ENCODE data around the gene ZBTB25.

The ZBTB25 gene

DNA sequence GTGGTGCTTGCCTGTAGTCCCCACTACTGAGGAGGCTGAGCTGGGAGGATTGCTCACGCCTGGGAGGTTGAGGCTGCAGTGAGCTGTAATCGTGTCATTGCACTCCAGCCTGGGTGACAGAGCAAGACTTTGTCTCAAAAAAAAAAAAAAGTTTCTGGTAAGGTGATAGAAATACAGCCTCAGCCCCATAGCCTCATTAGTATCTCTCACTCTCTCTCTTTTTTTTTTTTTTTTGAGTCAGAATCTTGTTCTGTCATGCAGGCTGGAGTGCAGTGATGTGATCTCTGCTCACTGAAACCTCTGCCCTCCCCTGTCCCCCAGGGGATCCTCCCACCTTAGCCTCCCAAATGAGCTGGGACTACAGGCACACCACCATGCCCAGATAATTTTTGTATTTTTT is 96.3 kb downstream of the ZBTB25 start:
- peaks cover 82% of the 10 kb centered on the region for H3K79me2 ChIP-seq (ENCODE audit: insufficient read depth, low read length)
- H2AFZ ChIP-seq (ENCODE audit: low read depth, low read length) = no peak overlapping the region
- no peak for ATAC-seq (ENCODE audit: insufficient read depth, low read depth)

GRCh38 chr14:64405295-64405694 is 98.3 kb downstream of the ZBTB25 start:
- no peak for ATAC-seq (ENCODE audit: insufficient read depth, low read depth)
- Histone ChIP-seq H4K20me1 (ENCODE audit: insufficient read depth, low read length) (peaks cover 31% of the 10 kb centered on the region; the same call in 1 of the 2 replicates), H3K36me3 (ENCODE audit: insufficient read depth, low read length) (peaks cover 86% of the 10 kb centered on the region), H3K27ac (ENCODE audit: low read length) (no peak overlapping the region), H3K4me2 (ENCODE audit: insufficient read depth, low read length) (no peak overlapping the region), H3K9ac (ENCODE audit: low read depth, low read length) (no peak overlapping the region), H3K27me3 (ENCODE audit: insufficient read depth, low read length, poor library complexity) (no peaks in the 10 kb centered on the region), H3K4me3 (ENCODE audit: low read depth in 1 of 2, low read length in 2 of 2) (no peak overlapping the region), H3K9me3 (ENCODE audit: insufficient read depth, low read length, severe bottlenecking) (no peaks in the 10 kb centered on the region), H3K4me1 (ENCODE audit: insufficient read depth, low read length) (no peaks in the 10 kb centered on the region), H3K79me2 (ENCODE audit: insufficient read depth, low read length) (peaks cover 92% of the 10 kb centered on the region), H2AFZ (ENCODE audit: low read depth, low read length) (no peak overlapping the region)
- no peak for TF ChIP-seq CTCF (IDR thresholded peaks at IDR 0.05; ENCODE audit: borderline replicate concordance, extremely low read depth, low read length, poor library complexity, severe bottlenecking)
- no peak for TF ChIP-seq EZH2 (IDR thresholded peaks at IDR 0.05; ENCODE audit: borderline replicate concordance, low read depth, low read length, severe bottlenecking)
- no peak for DNase-seq

More for the DNA sequence above, 96.3 kb downstream of the ZBTB25 start:
- H3K36me3 ChIP-seq (ENCODE audit: insufficient read depth, low read length) = peaks cover 89% of the 10 kb centered on the region
- no peaks in the 10 kb centered on the region for H3K4me1 ChIP-seq (ENCODE audit: insufficient read depth, low read length)
- DNase-seq = no peak
- no peak overlapping the region for H3K9ac ChIP-seq (ENCODE audit: low read depth, low read length)
- H3K4me3 ChIP-seq (ENCODE audit: low read depth in 1 of 2, low read length in 2 of 2) = no peak overlapping the region
- no peaks in the 10 kb centered on the region for H3K9me3 ChIP-seq (ENCODE audit: insufficient read depth, low read length, severe bottlenecking)
- peaks cover 34% of the 10 kb centered on the region; the same call in 1 of the 2 replicates for H4K20me1 ChIP-seq (ENCODE audit: insufficient read depth, low read length)
- no peak overlapping the region for H3K4me2 ChIP-seq (ENCODE audit: insufficient read depth, low read length)
- H3K27ac ChIP-seq (ENCODE audit: low read length) = no peak overlapping the region
- TF ChIP-seq EZH2 (IDR thresholded peaks at IDR 0.05; ENCODE audit: borderline replicate concordance, low read depth, low read length, severe bottlenecking) = no peak
- TF ChIP-seq CTCF (IDR thresholded peaks at IDR 0.05; ENCODE audit: borderline replicate concordance, extremely low read depth, low read length, poor library complexity, severe bottlenecking) = no peak
- no peaks in the 10 kb centered on the region for H3K27me3 ChIP-seq (ENCODE audit: insufficient read depth, low read length, poor library complexity)

- no peaks in the 10 kb centered on the region for H3K4me1 ChIP-seq (ENCODE audit: insufficient read depth, low read length)
- H3K4me2 ChIP-seq (ENCODE audit: insufficient read depth, low read length) = no peak overlapping the region
- no peak overlapping the region for H3K4me3 ChIP-seq (ENCODE audit: low read depth in 1 of 2, low read length in 2 of 2)
- TF ChIP-seq CTCF (IDR thresholded peaks at IDR 0.05; ENCODE audit: borderline replicate concordance, extremely low read depth, low read length, poor library complexity, severe bottlenecking) (no peak), EZH2 (IDR thresholded peaks at IDR 0.05; ENCODE audit: borderline replicate concordance, low read depth, low read length, severe bottlenecking) (no peak)
- no peak for DNase-seq
- H3K36me3 ChIP-seq (ENCODE audit: insufficient read depth, low read length) = peaks cover 65% of the 10 kb centered on the region
- H2AFZ ChIP-seq (ENCODE audit: low read depth, low read length) = no peak overlapping the region
- no peaks in the 10 kb centered on the region for H3K9me3 ChIP-seq (ENCODE audit: insufficient read depth, low read length, severe bottlenecking)
- H3K27me3 ChIP-seq (ENCODE audit: insufficient read depth, low read length, poor library complexity) = no peaks in the 10 kb centered on the region
- H3K27ac ChIP-seq (ENCODE audit: low read length) = no peak overlapping the region
- no peak for ATAC-seq (ENCODE audit: insufficient read depth, low read depth)
- no peak overlapping the region for H3K9ac ChIP-seq (ENCODE audit: low read depth, low read length)
- peaks cover 92% of the 10 kb centered on the region for H3K79me2 ChIP-seq (ENCODE audit: insufficient read depth, low read length)
- peaks cover 25% of the 10 kb centered on the region; the same call in 1 of the 2 replicates for H4K20me1 ChIP-seq (ENCODE audit: insufficient read depth, low read length)
Observed at GRCh38 chr14:64401949-64402348, 101.7 kb downstream of the ZBTB25 start.
